Retinal pigment epithelial cell (primary cell): ENCODE data around the gene SYNDIG1.

Experiments
- DNase-seq: peaks from one replicate; pipeline ENCODE4 v3.0.0-alpha.2; 2010; ENCODE audit warnings: low read depth
- H3K4me3 ChIP-seq: 2 replicates; pipeline ENCODE4 v1.5.1; 2011; ENCODE audit warnings: mild to moderate bottlenecking, low read length, control low read depth, moderate library complexity
- TF ChIP-seq, protein P1 (sequence below): conservative IDR thresholded peaks from 2 replicates; pipeline ENCODE4 v1.5.1; 2011; ENCODE audit warnings: low read depth, low read length, control low read depth, inconsistent platforms

SYNDIG1 gene

DNA sequence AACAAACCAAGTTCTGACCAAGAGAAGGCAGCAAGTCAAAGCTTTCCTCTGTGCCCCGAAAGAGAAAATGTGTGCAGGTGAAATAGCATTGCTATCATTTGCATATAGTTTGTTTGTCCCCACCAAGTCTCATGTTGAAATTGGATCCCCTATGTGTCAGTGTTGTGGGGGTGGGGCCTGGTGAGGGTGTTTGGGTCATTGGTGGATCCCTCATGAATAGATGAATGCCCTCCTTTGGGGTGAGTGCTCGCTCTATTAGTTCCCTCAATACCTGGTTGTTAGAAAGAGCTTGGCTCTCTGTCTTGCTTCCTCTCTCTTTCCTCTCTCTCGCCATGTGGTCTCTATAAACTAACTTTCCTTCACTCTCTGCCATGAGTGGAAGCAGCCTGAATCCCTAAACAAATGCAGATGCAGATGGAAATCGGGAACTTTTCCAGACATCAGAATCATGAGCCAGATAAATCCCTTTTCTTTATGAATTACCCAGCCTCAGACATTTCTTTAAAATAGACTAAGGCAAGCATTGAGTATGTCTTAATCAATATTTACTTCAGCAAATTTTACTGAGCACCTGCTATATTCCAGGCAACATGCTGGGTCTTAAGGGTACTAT lies 43.8 kb upstream of the SYNDIG1 start:
- no peak overlapping the region for H3K4me3 ChIP-seq
- DNase-seq, result no peak
- TF ChIP-seq, protein P1, sequence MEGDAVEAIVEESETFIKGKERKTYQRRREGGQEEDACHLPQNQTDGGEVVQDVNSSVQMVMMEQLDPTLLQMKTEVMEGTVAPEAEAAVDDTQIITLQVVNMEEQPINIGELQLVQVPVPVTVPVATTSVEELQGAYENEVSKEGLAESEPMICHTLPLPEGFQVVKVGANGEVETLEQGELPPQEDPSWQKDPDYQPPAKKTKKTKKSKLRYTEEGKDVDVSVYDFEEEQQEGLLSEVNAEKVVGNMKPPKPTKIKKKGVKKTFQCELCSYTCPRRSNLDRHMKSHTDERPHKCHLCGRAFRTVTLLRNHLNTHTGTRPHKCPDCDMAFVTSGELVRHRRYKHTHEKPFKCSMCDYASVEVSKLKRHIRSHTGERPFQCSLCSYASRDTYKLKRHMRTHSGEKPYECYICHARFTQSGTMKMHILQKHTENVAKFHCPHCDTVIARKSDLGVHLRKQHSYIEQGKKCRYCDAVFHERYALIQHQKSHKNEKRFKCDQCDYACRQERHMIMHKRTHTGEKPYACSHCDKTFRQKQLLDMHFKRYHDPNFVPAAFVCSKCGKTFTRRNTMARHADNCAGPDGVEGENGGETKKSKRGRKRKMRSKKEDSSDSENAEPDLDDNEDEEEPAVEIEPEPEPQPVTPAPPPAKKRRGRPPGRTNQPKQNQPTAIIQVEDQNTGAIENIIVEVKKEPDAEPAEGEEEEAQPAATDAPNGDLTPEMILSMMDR, result no peak

DNA sequence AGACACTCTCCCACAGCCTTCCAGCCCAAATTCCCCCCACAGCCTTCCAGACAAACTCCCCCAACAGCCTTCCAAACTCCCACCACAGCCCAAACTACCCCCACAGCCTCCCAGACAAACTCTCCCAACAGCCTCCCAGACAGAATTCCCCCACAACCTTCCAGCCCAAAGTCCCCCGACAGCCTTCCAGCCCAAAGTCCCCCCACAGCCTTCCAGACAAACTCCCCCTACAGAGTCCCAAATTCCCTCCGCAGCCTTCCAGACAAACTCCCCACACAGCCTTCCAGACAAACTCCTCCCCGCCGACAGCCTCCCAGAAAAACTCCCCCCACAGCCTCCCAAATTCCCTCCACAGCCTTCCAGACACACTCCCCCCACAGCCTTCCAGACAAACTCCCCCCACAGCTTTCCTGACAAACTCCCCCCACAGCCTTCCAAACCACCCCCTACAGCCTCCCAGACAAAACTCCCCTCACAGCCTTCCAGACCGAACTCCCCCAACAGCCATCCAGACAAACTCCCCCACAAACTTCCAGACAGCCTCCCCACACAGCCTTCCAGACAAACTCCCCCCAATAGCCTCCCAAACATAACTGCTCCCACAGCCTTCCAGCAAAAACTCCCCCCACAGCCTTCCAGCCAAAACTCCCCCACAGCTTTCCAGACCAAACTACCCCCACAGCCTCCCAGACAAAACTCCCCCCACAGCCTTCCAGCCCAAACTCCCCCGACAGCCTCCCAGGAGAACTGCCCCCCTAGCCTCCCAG lies 38.0 kb upstream of the SYNDIG1 start:
- TF ChIP-seq, protein P1, result no peak
- no peak overlapping the region for H3K4me3 ChIP-seq
- no peak for DNase-seq

DNA sequence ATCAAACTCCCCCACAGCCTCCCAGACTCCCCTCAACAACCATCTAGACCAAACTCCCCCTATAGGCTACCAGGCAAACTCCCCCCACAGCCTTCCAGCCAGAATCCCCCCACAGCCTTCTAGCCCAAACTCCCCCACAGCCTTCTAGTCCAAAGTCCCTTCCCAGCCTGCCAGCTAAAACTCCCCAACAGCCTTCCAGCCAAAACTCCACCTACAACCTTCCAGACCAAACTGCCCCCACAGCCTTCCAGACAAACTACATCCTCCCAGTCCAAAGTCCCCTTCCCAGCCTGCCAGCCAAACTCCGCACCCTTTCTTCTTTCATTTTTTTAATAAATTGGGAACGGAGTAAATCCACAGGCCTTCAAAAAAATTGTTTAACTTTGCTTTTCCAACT lies 37.4 kb upstream of the SYNDIG1 start:
- no peak overlapping the region for H3K4me3 ChIP-seq
- TF ChIP-seq, protein P1, result no peak
- no peak for DNase-seq

DNA sequence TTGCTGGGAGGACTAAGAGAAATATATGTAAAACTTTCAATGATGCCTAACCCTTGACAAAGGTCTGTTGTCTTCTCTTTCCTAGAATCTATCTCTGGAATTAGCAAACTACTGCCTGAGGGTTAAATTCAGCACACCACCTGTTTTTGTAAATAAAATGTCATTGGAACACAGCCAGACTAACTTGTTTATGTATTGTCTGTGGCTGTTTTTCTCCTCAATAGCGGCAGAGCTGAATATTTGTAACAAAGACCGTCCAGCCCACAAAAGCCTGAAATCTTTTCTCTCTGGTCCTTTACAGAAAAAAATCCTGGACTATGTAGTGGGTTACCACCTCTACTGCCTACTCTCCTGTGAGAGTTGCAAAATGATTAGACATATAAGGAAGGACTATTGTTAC lies 33.3 kb upstream of the SYNDIG1 start:
- H3K4me3 ChIP-seq, result no peak overlapping the region
- TF ChIP-seq, protein P1, result no peak
- DNase-seq, result no peak

DNA sequence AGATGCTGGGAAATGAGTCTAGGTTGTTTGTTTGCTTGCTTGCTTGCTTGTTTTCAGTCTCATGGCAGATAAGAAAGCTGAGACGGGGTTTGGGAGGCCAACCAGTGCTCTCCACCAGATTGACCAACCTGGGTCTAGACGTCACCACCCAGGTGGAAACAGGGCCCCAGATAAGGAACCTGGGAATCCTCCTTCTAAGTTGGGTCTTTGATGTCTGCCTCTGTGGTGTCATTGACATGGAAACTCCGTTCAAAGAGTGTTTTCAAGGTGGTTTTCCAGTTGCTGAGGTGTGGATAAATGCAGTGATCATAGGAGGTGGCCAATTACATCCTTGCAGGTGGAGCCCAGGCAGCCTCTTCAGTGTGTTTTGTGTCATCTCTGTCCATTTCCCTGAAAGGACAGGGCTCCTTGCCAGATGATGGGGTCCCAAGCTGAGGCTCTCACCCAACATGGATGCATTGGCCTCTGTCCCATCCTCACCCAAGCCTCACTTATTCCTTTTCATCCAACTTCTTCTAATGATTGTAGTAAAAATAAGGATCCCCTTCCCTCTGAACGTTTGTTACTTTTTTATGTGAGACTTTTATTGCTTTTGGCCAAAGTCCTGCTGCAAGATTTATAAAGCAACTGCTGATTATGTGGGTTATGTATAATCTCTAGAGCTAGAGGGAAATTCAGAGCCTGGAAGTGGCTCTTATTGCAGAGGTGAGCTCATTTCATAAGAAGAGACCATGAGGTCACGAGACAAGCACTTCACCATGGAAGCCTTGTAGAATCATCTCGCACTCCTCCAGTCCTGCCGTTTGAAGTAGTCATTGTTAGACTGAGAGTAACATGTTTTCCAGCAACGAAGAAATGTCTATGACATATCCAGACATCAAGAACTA lies 32.0 kb upstream of the SYNDIG1 start:
- no peak for DNase-seq
- H3K4me3 ChIP-seq, result no peak overlapping the region
- TF ChIP-seq, protein P1, result no peak

DNA sequence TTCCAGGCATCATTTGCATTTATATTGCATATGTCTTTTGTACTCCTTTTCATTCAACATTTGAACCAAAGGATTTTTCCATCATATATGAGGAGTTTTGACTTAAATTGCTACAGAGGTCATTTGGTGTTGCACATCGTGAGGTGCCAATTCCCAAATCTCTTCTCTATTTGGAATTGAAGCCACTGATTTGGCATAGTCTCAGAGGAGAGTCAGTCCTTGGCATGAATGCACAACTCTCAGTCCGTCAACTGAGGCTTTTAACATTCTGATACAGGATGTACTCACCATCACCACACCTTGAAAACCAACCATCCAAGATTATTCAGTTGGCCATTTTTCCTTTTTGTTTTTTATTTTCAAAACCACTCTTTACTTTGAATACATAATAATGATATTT lies 31.1 kb upstream of the SYNDIG1 start:
- no peak for DNase-seq

More for the DNA sequence above, 31.1 kb upstream of the SYNDIG1 start:
- H3K4me3 ChIP-seq, result no peak overlapping the region
- TF ChIP-seq, protein P1, result no peak
